GM18951 (cell line): ENCODE measurements around the gene AADAT.

Experiments
- POLR2A ChIP-seq: IDR thresholded peaks from 4 replicates; pipeline ENCODE4 v1.6.1; 2011; ENCODE audit warnings: mild to moderate bottlenecking; ENCODE audit not compliant: insufficient read length, insufficient read depth; ENCODE audit errors: extremely low read depth
- in situ Hi-C: fragments of 300-500 bp; cut with MboI; formaldehyde crosslinking; loops from one replicate; pipeline ENCODE4 v1.12.0; 2022; ENCODE audit warnings: low sequenced_read_pairs, mixed read lengths, inconsistent platforms; ENCODE audit not compliant: unreplicated experiment

Gene AADAT

GRCh38 chr4:170037481-170037880, 52.3 kb downstream of the AADAT start:
- TF ChIP-seq POLR2A = no peak
- in situ Hi-C loops = loop anchor here (25.0 kb wide), 2 partner anchors 225 to 425 kb away; partner anchors contain the start of genes CLCN3 and NEK1

GRCh38 chr4:170035845-170036244, 53.9 kb downstream of the AADAT start:
- in situ Hi-C loops = loop anchor here (25.0 kb wide), 2 partner anchors 224 to 424 kb away; partner anchors contain the start of genes CLCN3 and NEK1
- TF ChIP-seq POLR2A = no peak

- no peak for TF ChIP-seq POLR2A
- in situ Hi-C loops = loop anchor here (25.0 kb wide), 2 partner anchors 223 to 423 kb away; partner anchors contain the start of genes CLCN3 and NEK1
Observed at GRCh38 chr4:170035231-170035630, 54.5 kb downstream of the AADAT start.

GRCh38 chr4:170033999-170034398, 55.8 kb downstream of the AADAT start:
- in situ Hi-C loops = loop anchor here (25.0 kb wide), 2 partner anchors 222 to 422 kb away; partner anchors contain the start of genes CLCN3 and NEK1
- TF ChIP-seq POLR2A = no peak

GRCh38 chr4:170030121-170030520, 59.6 kb downstream of the AADAT start:
- in situ Hi-C loops = loop anchor here (25.0 kb wide), 2 partner anchors 218 to 418 kb away; partner anchors contain the start of genes CLCN3 and NEK1
- TF ChIP-seq POLR2A = no peak

GRCh38 chr4:170027181-170027829, 62.5 kb downstream of the AADAT start:
- TF ChIP-seq POLR2A = no peak
- in situ Hi-C loops = loop anchor here (25.0 kb wide), 2 partner anchors 215 to 415 kb away; partner anchors contain the start of genes CLCN3 and NEK1

- in situ Hi-C loops = loop anchor here (25.0 kb wide), 2 partner anchors 214 to 414 kb away; partner anchors contain the start of genes CLCN3 and NEK1
Observed at GRCh38 chr4:170026253-170027021, 63.3 kb downstream of the AADAT start, which contains the start of gene MFAP3L. Gene MFAP3L (minus strand): TSS chr4:170026395. CDS start chr4:170005877, 20,518 bp downstream.

GRCh38 chr4:170025523-170026252, 64.1 kb downstream of the AADAT start:
- in situ Hi-C loops = loop anchor here (25.0 kb wide), 2 partner anchors 213 to 413 kb away; partner anchors contain the start of genes CLCN3 and NEK1
- no peak for TF ChIP-seq POLR2A

More at GRCh38 chr4:170026253-170027021, 63.3 kb downstream of the AADAT start, which contains the start of gene MFAP3L:
- no peak for TF ChIP-seq POLR2A

- TF ChIP-seq POLR2A = no peak
- in situ Hi-C loops = no loop called here
Observed at GRCh38 chr4:170022211-170022610, 67.5 kb downstream of the AADAT start.

- TF ChIP-seq POLR2A = no peak
- in situ Hi-C loops = no loop called here
Observed at GRCh38 chr4:170017252-170017651, 72.5 kb downstream of the AADAT start.

- TF ChIP-seq POLR2A = no peak
- in situ Hi-C loops = no loop called here
Observed at GRCh38 chr4:170015285-170015684, 74.5 kb downstream of the AADAT start.

- in situ Hi-C loops = no loop called here
- no peak for TF ChIP-seq POLR2A
Observed at GRCh38 chr4:170014359-170015011, 75.3 kb downstream of the AADAT start.
